Right renal cortex interstitium (tissue), 3 donors: ENCODE results near the gene NOSTRIN. TPM values are rescaled to one million over a fixed set of nuclear protein-coding genes. Genes with fewer than 3 reads are reported as not detected.
"Not testable (repeated sequence)": the region's sequence is repeated elsewhere in the genome, so short reads cannot be mapped to it uniquely, and the experiment has no call there.

ENCODE experiments used
- DNase-seq, 3 donors: peaks; one replicate each; pipeline ENCODE4 v3.0.0-alpha.2; 2013; ENCODE audit warnings: low read depth in 3 of 3, low spot score in 2 of 3
- polyA plus RNA-seq, 3 donors: library from polyadenylated mRNA; unstranded; fragments of 120-200 nt; gene quantifications; one replicate each; pipeline ENCODE4 v1.2.1, GENCODE V29; 2013; ENCODE audit not compliant: insufficient read length in 3 of 3

The NOSTRIN gene
- polyA plus RNA-seq, 3 donors, result 34.0 to 37.5 (median 37.4) TPM

DNA sequence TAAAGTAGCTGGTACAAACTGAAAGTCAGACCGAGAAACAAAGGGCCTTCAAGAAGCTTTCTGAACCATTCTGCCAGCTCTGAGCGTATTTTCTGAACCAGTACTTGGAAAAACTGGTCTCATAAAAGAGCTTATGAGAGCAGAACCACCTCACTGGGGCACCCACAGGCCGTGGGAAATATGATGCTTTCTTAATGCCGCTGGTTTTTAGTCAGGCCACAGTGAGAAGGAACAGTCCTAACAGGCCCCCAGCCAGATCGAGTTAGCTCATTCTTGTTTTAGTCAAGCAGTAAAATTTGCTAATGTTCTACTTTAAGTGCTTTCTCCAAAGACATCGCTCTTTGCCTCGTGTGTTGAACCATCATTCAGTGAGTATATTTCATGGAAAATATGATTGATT is 12.7 kb upstream of the NOSTRIN start:
- DNase-seq, result no peak

- DNase-seq, result no peak
Measured at GRCh38 chr2:168790226-168790902, 12.1 kb upstream of the NOSTRIN start.

DNA sequence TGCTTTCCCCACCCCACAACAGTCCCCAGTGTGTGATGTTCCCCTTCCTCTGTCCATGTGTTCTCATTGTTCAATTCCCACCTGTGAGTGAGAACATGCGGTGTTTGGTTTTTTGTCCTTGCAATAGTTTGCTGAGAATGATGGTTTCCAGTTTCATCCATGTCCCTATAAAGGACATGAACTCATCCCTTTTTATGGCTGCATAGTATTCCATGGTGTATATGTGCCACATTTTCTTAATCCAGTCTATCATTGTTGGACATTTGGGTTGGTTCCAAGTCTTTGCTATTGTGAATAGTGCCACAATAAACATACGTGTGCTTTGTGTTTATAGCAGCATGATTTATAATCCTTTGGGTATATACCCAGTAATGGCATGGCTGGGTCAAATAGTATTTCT is 11.3 kb upstream of the NOSTRIN start:
- DNase-seq, result not testable (repeated sequence)

- no peak for DNase-seq
Measured at GRCh38 chr2:168793596-168793995, 8.8 kb upstream of the NOSTRIN start.

DNA sequence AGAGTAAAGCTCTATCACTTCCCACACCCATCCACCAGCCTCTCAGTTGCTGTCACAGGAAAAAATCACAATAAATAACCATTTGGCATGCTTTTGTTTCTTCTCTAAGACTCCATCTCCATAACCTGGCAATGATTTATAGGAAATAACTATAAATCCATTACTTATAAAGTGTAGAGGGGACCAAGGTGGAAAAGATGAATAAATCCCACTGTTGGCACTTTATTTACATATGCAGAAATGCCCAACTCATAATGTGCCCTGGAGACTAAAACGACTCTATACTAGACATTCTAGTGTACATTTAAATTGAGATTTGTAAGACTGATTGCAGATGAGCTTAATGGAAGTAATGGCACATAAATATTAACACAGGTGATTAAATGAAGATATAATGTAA is 7.5 kb upstream of the NOSTRIN start:
- no peak for DNase-seq

GRCh38 chr2:168796090-168796577 is 6.3 kb upstream of the NOSTRIN start:
- DNase-seq, result no peak

- DNase-seq, result no peak
Measured at GRCh38 chr2:168796583-168797285, 5.7 kb upstream of the NOSTRIN start.

DNA sequence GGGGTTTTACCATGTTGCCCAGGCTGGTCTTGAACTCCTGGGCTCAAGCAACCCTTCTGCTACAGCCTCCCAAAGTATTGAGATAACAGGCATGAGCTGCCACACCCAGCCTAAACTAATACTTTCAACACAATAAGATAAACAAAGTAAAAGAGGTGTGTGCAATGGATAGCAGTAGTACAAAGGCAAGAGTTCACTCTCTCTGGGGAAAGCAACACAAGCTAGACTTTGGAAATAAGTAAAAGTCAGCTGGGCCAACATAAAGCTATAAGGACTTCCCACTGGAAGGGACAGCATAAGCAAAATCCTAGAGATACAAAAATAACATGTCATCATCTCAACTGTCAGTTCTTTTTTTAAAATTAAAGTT is 5.2 kb upstream of the NOSTRIN start:
- no peak for DNase-seq

DNA sequence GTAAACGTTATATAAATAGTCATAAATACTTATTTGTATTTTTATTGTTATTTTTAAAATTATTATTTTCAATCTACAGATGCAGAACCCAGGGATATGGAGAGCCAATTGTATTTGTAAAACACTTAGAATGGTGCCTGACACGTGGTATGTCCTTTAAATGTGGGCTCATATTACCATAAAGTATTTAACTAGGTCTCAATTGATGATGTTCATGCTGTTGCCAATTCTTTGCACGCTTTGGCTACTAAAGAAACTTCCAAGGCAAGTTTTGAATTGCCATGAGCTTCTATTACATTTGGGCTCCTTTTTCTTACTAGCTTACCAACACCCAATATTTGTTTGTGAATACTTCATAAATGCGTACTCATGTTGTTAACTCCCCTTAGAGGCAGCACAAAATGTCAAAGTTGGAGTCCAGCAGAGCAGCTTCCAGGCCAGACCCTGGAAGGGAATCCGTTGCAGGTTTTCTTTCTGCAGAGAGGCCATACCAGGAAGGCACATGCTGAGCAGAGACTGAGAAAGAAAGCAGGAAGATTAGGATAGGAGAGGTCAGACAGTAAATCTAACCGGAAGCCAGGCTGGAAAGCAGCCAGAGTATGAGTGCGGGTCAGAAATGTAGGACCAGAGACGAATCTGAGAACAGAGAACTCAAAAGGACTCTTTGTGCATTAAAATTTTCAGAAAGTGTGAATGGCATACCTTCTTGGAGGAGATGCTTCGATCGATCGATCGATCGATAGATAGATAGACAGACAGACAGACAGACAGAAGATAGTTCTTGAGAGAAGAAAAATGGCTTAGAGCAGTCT is 4.2 kb upstream of the NOSTRIN start:
- DNase-seq, result no peak

DNA sequence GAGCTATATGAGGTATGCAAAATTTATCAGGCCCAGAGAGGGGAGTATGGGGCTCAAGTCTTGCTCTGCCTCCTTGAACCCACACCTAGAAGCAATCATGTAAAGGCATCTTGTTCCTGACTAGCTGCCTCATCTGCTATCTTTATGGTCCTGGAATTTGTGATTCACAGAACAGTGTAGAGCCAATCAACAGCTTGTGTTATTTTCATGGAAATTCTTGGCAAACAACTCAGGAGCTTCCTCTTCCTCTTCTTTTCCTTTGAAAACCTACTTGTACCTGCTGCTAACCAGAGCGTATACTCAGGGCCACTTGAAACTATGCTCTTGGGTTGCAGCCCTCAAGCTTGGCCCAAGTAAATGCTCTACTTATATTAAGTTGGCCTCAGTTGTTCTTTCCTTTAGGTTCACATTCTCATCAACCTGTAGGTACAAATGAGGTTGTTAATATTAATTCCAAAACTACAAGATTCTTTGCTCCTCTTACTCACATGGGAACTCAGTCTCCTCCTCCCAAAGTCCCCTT is 3.5 kb upstream of the NOSTRIN start:
- no peak for DNase-seq

GRCh38 chr2:168801471-168801870 is 966 bp upstream of the NOSTRIN start:
- no peak for DNase-seq

GRCh38 chr2:168802859-168803725 is 655 bp downstream of the NOSTRIN start:
- no peak for DNase-seq

- no peak for DNase-seq
Measured at GRCh38 chr2:168804214-168804613, 1.8 kb downstream of the NOSTRIN start.

DNA sequence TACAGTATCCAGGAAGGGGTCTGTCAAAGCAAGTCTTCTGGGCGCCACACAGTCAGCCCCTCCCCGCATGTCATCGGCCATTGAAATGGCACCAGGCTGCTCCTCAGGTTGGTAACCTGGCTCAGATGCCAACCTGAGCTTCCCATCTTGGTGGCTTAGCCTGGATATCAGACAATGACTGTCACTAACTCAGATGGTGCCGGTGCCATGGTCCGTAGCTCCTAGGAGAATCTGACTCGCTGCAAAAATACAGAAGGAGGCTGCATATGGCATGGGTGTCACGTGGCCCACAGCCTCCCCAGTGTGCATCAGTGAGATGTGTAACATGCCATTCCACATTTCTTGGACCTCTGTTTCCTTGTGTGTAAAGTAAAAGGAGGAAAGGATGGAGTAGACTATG is 3.2 kb downstream of the NOSTRIN start:
- no peak for DNase-seq

- DNase-seq, result no peak
Measured at GRCh38 chr2:168809537-168809936, 7.1 kb downstream of the NOSTRIN start.

DNA sequence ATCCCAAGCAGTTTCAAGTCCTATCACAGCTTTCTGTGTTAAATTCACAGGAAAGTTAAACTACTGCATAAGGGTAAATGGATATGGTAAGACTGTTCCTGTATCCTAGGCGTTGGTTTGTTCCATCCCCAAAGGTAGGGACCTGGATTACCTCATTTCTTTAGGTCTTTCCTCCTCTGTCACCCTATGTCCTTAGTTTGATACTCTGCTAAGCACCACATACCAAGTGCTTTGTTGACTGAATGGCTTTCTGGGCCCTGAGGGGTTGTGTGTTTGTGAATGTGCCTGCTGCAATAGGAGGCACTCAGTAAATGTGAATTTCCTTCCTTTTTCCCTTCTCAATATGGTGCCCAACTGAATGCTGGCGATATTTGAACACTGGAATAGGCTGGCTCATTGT is 7.8 kb downstream of the NOSTRIN start:
- DNase-seq, result no peak

GRCh38 chr2:168811696-168812095 is 9.3 kb downstream of the NOSTRIN start:
- DNase-seq, result no peak

DNA sequence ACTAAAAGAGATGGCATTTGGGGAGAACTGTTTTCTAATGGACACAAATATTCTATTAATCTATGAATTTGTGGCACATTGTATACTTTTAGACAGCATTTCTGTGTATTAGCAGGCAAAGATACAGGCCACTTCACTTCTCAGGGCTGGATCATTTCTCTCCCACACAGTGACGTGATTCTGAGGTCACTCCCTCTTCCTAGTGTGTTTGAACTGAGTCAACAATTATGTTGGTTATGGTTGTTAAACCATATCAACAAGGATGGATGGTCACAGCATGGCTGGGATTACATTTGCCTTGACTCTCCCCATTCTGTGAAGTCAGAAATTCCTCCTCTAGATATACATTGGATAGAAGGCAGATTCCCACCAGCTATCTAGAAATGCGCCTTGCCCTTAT is 11.6 kb downstream of the NOSTRIN start:
- no peak for DNase-seq

GRCh38 chr2:168814939-168815907 is 12.8 kb downstream of the NOSTRIN start:
- DNase-seq, result no peak
